ENCODE data around the gene SLC4A8. TPM values are rescaled to one million over a fixed set of nuclear protein-coding genes. Genes with fewer than 3 reads are reported as not detected.

Gene SLC4A8
- polyA plus RNA-seq, 1 experiment, result 6.6 TPM

- Histone ChIP-seq H3K27me3 (ENCODE audit: control insufficient read depth, insufficient read depth, low read length) (no peaks in the 10 kb centered on the region), H3K4me3 (ENCODE audit: low read depth, low read length) (no peak overlapping the region), H3K27ac (ENCODE audit: low read depth, low read length) (no peak overlapping the region), H3K9me3 (ENCODE audit: control insufficient read depth, insufficient read depth, low read length) (no peaks in the 10 kb centered on the region)
- DNase-seq (ENCODE audit: low read depth, low spot score), result no peak
- CTCF ChIA-PET, result no interaction called here
- POLR2A ChIA-PET, result no interaction called here
- no peak for TF ChIP-seq CTCF (IDR thresholded peaks at IDR 0.05; ENCODE audit: low read depth, low read length)
Measured at GRCh38 chr12:51406290-51406689, 18.3 kb upstream of the SLC4A8 start.

GRCh38 chr12:51406859-51407258, 17.8 kb upstream of the SLC4A8 start:
- ChIA-PET POLR2A (no interaction called here), CTCF (no interaction called here)
- DNase-seq (ENCODE audit: low read depth, low spot score), result no peak
- TF ChIP-seq CTCF (IDR thresholded peaks at IDR 0.05; ENCODE audit: low read depth, low read length), result no peak
- Histone ChIP-seq H3K27ac (ENCODE audit: low read depth, low read length) (no peak overlapping the region), H3K4me3 (ENCODE audit: low read depth, low read length) (no peak overlapping the region), H3K27me3 (ENCODE audit: control insufficient read depth, insufficient read depth, low read length) (no peaks in the 10 kb centered on the region), H3K9me3 (ENCODE audit: control insufficient read depth, insufficient read depth, low read length) (no peaks in the 10 kb centered on the region)

- H3K27ac ChIP-seq (ENCODE audit: low read depth, low read length), result no peak overlapping the region
- no peak for TF ChIP-seq CTCF (IDR thresholded peaks at IDR 0.05; ENCODE audit: low read depth, low read length)
- CTCF ChIA-PET, result no interaction called here
Measured at GRCh38 chr12:51407604-51408003, 17.0 kb upstream of the SLC4A8 start.

GRCh38 chr12:51409846-51410245, 14.8 kb upstream of the SLC4A8 start:
- H3K27me3 ChIP-seq (ENCODE audit: control insufficient read depth, insufficient read depth, low read length), result no peaks in the 10 kb centered on the region
- no peak for TF ChIP-seq CTCF (IDR thresholded peaks at IDR 0.05; ENCODE audit: low read depth, low read length)
- ChIA-PET POLR2A (no interaction called here), CTCF (no interaction called here)
- no peaks in the 10 kb centered on the region for H3K9me3 ChIP-seq (ENCODE audit: control insufficient read depth, insufficient read depth, low read length)
- no peak overlapping the region for H3K4me3 ChIP-seq (ENCODE audit: low read depth, low read length)
- no peak for DNase-seq (ENCODE audit: low read depth, low spot score)
- no peak overlapping the region for H3K27ac ChIP-seq (ENCODE audit: low read depth, low read length)

More at GRCh38 chr12:51407604-51408003, 17.0 kb upstream of the SLC4A8 start:
- H3K4me3 ChIP-seq (ENCODE audit: low read depth, low read length), result no peak overlapping the region
- no peak for DNase-seq (ENCODE audit: low read depth, low spot score)
- POLR2A ChIA-PET, result no interaction called here
- H3K27me3 ChIP-seq (ENCODE audit: control insufficient read depth, insufficient read depth, low read length), result no peaks in the 10 kb centered on the region
- no peaks in the 10 kb centered on the region for H3K9me3 ChIP-seq (ENCODE audit: control insufficient read depth, insufficient read depth, low read length)

- TF ChIP-seq CTCF (IDR thresholded peaks at IDR 0.05; ENCODE audit: low read depth, low read length), result no peak
- POLR2A ChIA-PET, result no interaction called here
- CTCF ChIA-PET, result no interaction called here
- H3K9me3 ChIP-seq (ENCODE audit: control insufficient read depth, insufficient read depth, low read length), result no peaks in the 10 kb centered on the region
- H3K27me3 ChIP-seq (ENCODE audit: control insufficient read depth, insufficient read depth, low read length), result no peaks in the 10 kb centered on the region
- H3K27ac ChIP-seq (ENCODE audit: low read depth, low read length), result no peak overlapping the region
- DNase-seq (ENCODE audit: low read depth, low spot score), result no peak
- H3K4me3 ChIP-seq (ENCODE audit: low read depth, low read length), result no peak overlapping the region
Measured at GRCh38 chr12:51413149-51413548, 11.5 kb upstream of the SLC4A8 start.
